WTC11 (cell line): ENCODE measurements around the gene RAD50.

ENCODE experiments used
- ATF2 ChIP-seq: sonication (generic); formaldehyde crosslinking; IDR thresholded peaks from 2 replicates; pipeline ENCODE4 v1.8.1; 2022; ENCODE audit warnings: low read depth, missing genetic modification reagents, borderline replicate concordance
- CREB1 ChIP-seq: sonication (generic); formaldehyde crosslinking; IDR thresholded peaks from 2 replicates; pipeline ENCODE4 v1.8.0; 2023; ENCODE audit warnings: mild to moderate bottlenecking, missing genetic modification reagents
- CTCF ChIP-seq: fragments of 200-600 bp; IDR thresholded peaks from 2 replicates; pipeline ENCODE4 v1.8.0; 2022; ENCODE audit warnings: antibody characterized with exemption
- E2F1 ChIP-seq: sonication (generic); formaldehyde crosslinking; IDR thresholded peaks from 2 replicates; pipeline ENCODE4 v1.8.0; 2022; ENCODE audit warnings: mild to moderate bottlenecking, missing genetic modification reagents
- E2F4 ChIP-seq: sonication (generic); formaldehyde crosslinking; IDR thresholded peaks from 2 replicates; pipeline ENCODE4 v1.8.1; 2022; ENCODE audit warnings: low read depth, mild to moderate bottlenecking, moderate library complexity, missing genetic modification reagents, borderline replicate concordance
- FOXP4 ChIP-seq: sonication (generic); formaldehyde crosslinking; IDR thresholded peaks from 2 replicates; pipeline ENCODE4 v1.8.0; 2022; ENCODE audit warnings: mild to moderate bottlenecking, missing genetic modification reagents
- GABPB1 ChIP-seq: sonication (generic); formaldehyde crosslinking; IDR thresholded peaks from 2 replicates; pipeline ENCODE4 v1.8.1; 2023; ENCODE audit warnings: mild to moderate bottlenecking, missing genetic modification reagents
- JUN ChIP-seq: sonication (generic); formaldehyde crosslinking; IDR thresholded peaks from 2 replicates; pipeline ENCODE4 v1.8.0; 2023; ENCODE audit warnings: mild to moderate bottlenecking, missing genetic modification reagents
- MAX ChIP-seq: sonication (generic); formaldehyde crosslinking; IDR thresholded peaks from 2 replicates; pipeline ENCODE4 v1.8.0; 2022; ENCODE audit warnings: mild to moderate bottlenecking, missing genetic modification reagents
- SMAD3 ChIP-seq: sonication (generic); formaldehyde crosslinking; IDR thresholded peaks from 2 replicates; pipeline ENCODE4 v1.8.0; 2022; ENCODE audit warnings: missing genetic modification reagents, mild to moderate bottlenecking, borderline replicate concordance
- TEAD4 ChIP-seq: sonication (generic); formaldehyde crosslinking; IDR thresholded peaks from 2 replicates; pipeline ENCODE4 v1.8.0; 2022; ENCODE audit warnings: mild to moderate bottlenecking, missing genetic modification reagents
- USF2 ChIP-seq: sonication (generic); formaldehyde crosslinking; IDR thresholded peaks from 2 replicates; pipeline ENCODE4 v1.8.1; 2023; ENCODE audit warnings: mild to moderate bottlenecking, missing genetic modification reagents, moderate library complexity
- ZBTB21 ChIP-seq: sonication (generic); formaldehyde crosslinking; IDR thresholded peaks from 2 replicates; pipeline ENCODE4 v1.8.1; 2023; ENCODE audit warnings: mild to moderate bottlenecking, missing genetic modification reagents, borderline replicate concordance
- ZNF423 ChIP-seq: fragments of 250-450 bp; sonication (Bioruptor Pico); IDR thresholded peaks from 2 replicates; pipeline ENCODE4 v2.1.2; 2022; ENCODE audit warnings: mild to moderate bottlenecking, moderate library complexity

- TF ChIP-seq SMAD3 (CRISPR knock-in tag) (no peak), USF2 (CRISPR knock-in tag) (no peak), CTCF (no peak), JUN (CRISPR knock-in tag) (no peak), MAX (CRISPR knock-in tag) (no peak), E2F4 (CRISPR knock-in tag) (no peak), ATF2 (CRISPR knock-in tag) (no peak), TEAD4 (no peak), CREB1 (CRISPR knock-in tag) (no peak), ZNF423 (CRISPR knock-in tag) (no peak), GABPB1 (CRISPR knock-in tag) (no peak), FOXP4 (CRISPR knock-in tag) (no peak), ZBTB21 (no peak), E2F1 (CRISPR knock-in tag) (no peak)
These were observed 111.3 kb downstream of the RAD50 start for GRCh38 chr5:132667761-132668705.
